H1 (cell line): ENCODE measurements around the gene TRPM1. TPM values are rescaled to one million over a fixed set of nuclear protein-coding genes. Genes with fewer than 3 reads are reported as not detected.

ENCODE experiments used
- CTCF ChIA-PET: fragments of 300-600 bp; sonication (Branson Sonifier 250); formaldehyde crosslinking; loops from one replicate; lab custom pipeline; 2021; ENCODE audit not compliant: partially characterized antibody; lab: Charles Lee
- POLR2A ChIA-PET: fragments of 300-600 bp; sonication (Branson Sonifier 250); formaldehyde crosslinking; loops from one replicate; lab custom pipeline; 2021; ENCODE audit warnings: inconsistent platforms; ENCODE audit not compliant: partially characterized antibody; lab: Charles Lee
- DNase-seq, 2 experiments: peaks; one replicate each; pipeline versions ENCODE4 v3.0.0 to v3.0.0-alpha.2; 2010 to 2022; ENCODE audit warnings: low spot score in 2 of 2, low read depth in 1 of 2, mixed read lengths in 1 of 2
- FAIRE-seq: peaks from 2 replicates; lab custom pipeline; 2011; peaks lifted over from hg19 to GRCh38; lab: Jason Lieb, UNC
- H2AFZ ChIP-seq: 2 replicates; pipeline ENCODE4 v1.8.1; 2012; ENCODE audit warnings: low read length, inconsistent platforms
- H2AK5ac ChIP-seq: 2 replicates; pipeline ENCODE4 v1.6.1; 2013; ENCODE audit warnings: low read depth, low read length
- H2BK120ac ChIP-seq: replicated peaks from 2 replicates; pipeline ENCODE3; 2013; ENCODE audit warnings: low read depth, low read length, inconsistent platforms
- H2BK12ac ChIP-seq: 2 replicates; pipeline ENCODE4 v1.6.1; 2013; ENCODE audit warnings: low read depth, low read length
- H2BK15ac ChIP-seq: 2 replicates; pipeline ENCODE4 v1.6.1; 2013; ENCODE audit warnings: low read length
- H2BK20ac ChIP-seq: 2 replicates; pipeline ENCODE4 v1.6.1; 2013; ENCODE audit warnings: low read length
- H2BK5ac ChIP-seq: 2 replicates; pipeline ENCODE4 v1.6.1; 2013; ENCODE audit warnings: low read depth, low read length
- H3K14ac ChIP-seq: 2 replicates; pipeline ENCODE4 v1.6.1; 2013; ENCODE audit warnings: inconsistent platforms; ENCODE audit not compliant: insufficient read length
- H3K18ac ChIP-seq: 2 replicates; pipeline ENCODE4 v1.6.1; 2013; ENCODE audit warnings: low read length; ENCODE audit errors: extremely low read depth
- H3K23ac ChIP-seq: 2 replicates; pipeline ENCODE4 v1.6.1; 2013; ENCODE audit warnings: inconsistent platforms; ENCODE audit not compliant: insufficient read length
- H3K23me2 ChIP-seq: 2 replicates; pipeline ENCODE4 v1.6.1; 2013; ENCODE audit warnings: low read depth, low read length
- H3K27ac ChIP-seq: 2 replicates; pipeline ENCODE4 v1.6.1; 2011; ENCODE audit warnings: low read depth, low read length, inconsistent platforms
- H3K27me3 ChIP-seq, 4 experiments: replicated peaks in 1 of 4; 1 replicate in 1 of 4; 2 replicates in 3 of 4; pipeline versions ENCODE4 v1.6.1 to v1.8.1; 2011 to 2013; ENCODE audit warnings: low read length in 3 of 4, mild to moderate bottlenecking in 3 of 4, inconsistent platforms in 2 of 4, mixed read lengths in 2 of 4, moderate library complexity in 1 of 4; ENCODE audit not compliant: control insufficient read depth in 3 of 4, insufficient read depth in 3 of 4; ENCODE audit errors: extremely low read depth in 1 of 4
- H3K36me3 ChIP-seq, 4 experiments: 2 replicates each; pipeline versions ENCODE4 v1.6.1 to v1.8.1; 2011 to 2013; ENCODE audit warnings: mild to moderate bottlenecking in 4 of 4, low read length in 3 of 4, moderate library complexity in 2 of 4, control low read depth in 1 of 4, inconsistent platforms in 1 of 4; ENCODE audit not compliant: insufficient read depth in 4 of 4, control insufficient read depth in 2 of 4
- H3K4ac ChIP-seq: replicated peaks from 2 replicates; pipeline ENCODE3; 2013; ENCODE audit warnings: low read length, low read depth, mixed read lengths, inconsistent platforms; ENCODE audit not compliant: insufficient read length
- H3K4me1 ChIP-seq, 4 experiments: replicated peaks in 1 of 4; 1 replicate in 1 of 4; 2 replicates in 3 of 4; pipeline versions ENCODE4 v1.6.1 to v1.8.1; 2011 to 2013; ENCODE audit warnings: low read length in 3 of 4, inconsistent platforms in 2 of 4, mixed read lengths in 1 of 4; ENCODE audit not compliant: insufficient read depth in 4 of 4, control insufficient read depth in 3 of 4
- H3K4me2 ChIP-seq, 2 experiments: 2 replicates each; pipeline versions ENCODE4 v1.6.1 to v1.8.1; 2011 to 2013; ENCODE audit warnings: low read depth in 2 of 2, low read length in 2 of 2, control low read depth in 1 of 2, inconsistent platforms in 1 of 2, mild to moderate bottlenecking in 1 of 2; ENCODE audit not compliant: insufficient read depth in 1 of 2
- H3K4me3 ChIP-seq, 4 experiments: fragments of 200-600, 300-600 bp in 1 of 4; sonication (generic), shearing (Covaris generic), sonication (Bioruptor Twin) in 1 of 4; 2 replicates each; pipeline versions ENCODE4 v1.5.1 to v1.8.1; 2011 to 2016; ENCODE audit warnings: low read length in 4 of 4, low read depth in 3 of 4, control low read depth in 2 of 4, inconsistent platforms in 2 of 4, mild to moderate bottlenecking in 2 of 4, mixed read lengths in 1 of 4, moderate library complexity in 1 of 4; ENCODE audit not compliant: insufficient read depth in 2 of 4; ENCODE audit errors: extremely low read depth in 1 of 4
- H3K56ac ChIP-seq: replicated peaks from 2 replicates; pipeline ENCODE3; 2013; ENCODE audit warnings: low read depth, mild to moderate bottlenecking, mixed read lengths, low read length, inconsistent platforms; ENCODE audit not compliant: insufficient read length
- H3K79me1 ChIP-seq: 2 replicates; pipeline ENCODE4 v1.6.1; 2013; ENCODE audit warnings: low read depth, low read length, control low read depth
- H3K79me2 ChIP-seq, 2 experiments: 2 replicates each; pipeline versions ENCODE4 v1.6.1 to v1.8.1; 2012 to 2013; ENCODE audit warnings: low read length in 2 of 2, mild to moderate bottlenecking in 2 of 2, inconsistent platforms in 1 of 2; ENCODE audit not compliant: insufficient read depth in 2 of 2, control insufficient read depth in 1 of 2
- H3K9ac ChIP-seq, 4 experiments: replicated peaks in 1 of 4; 1 replicate in 1 of 4; 2 replicates in 3 of 4; pipeline versions ENCODE4 v1.6.1 to v1.8.1; 2011 to 2013; ENCODE audit warnings: low read depth in 3 of 4, low read length in 3 of 4, control low read depth in 2 of 4, mild to moderate bottlenecking in 2 of 4, moderate library complexity in 2 of 4, inconsistent platforms in 1 of 4; ENCODE audit errors: extremely low read depth in 1 of 4
- H3K9me3 ChIP-seq, 2 experiments: 2 replicates each; pipeline versions ENCODE4 v1.6.1 to v1.8.1; 2012 to 2013; ENCODE audit warnings: mild to moderate bottlenecking in 2 of 2, moderate library complexity in 2 of 2, control low read depth in 1 of 2, inconsistent platforms in 1 of 2, low read depth in 1 of 2, low read length in 1 of 2, mixed read lengths in 1 of 2; ENCODE audit not compliant: insufficient read depth in 2 of 2
- H4K20me1 ChIP-seq, 2 experiments: replicated peaks in 1 of 2; 2 replicates each; pipeline versions ENCODE3 to v1.8.1; 2011 to 2013; ENCODE audit warnings: inconsistent platforms in 2 of 2, low read length in 2 of 2, mild to moderate bottlenecking in 1 of 2; ENCODE audit not compliant: insufficient read depth in 2 of 2, control insufficient read depth in 1 of 2
- H4K5ac ChIP-seq: 2 replicates; pipeline ENCODE4 v1.6.1; 2013; ENCODE audit warnings: low read length, low read depth, mixed read lengths, inconsistent platforms; ENCODE audit not compliant: insufficient read length
- H4K8ac ChIP-seq: 2 replicates; pipeline ENCODE4 v1.8.0; 2013; ENCODE audit warnings: mild to moderate bottlenecking, moderate library complexity, low read length, inconsistent platforms; ENCODE audit not compliant: insufficient read depth; ENCODE audit errors: extremely low read depth
- H4K91ac ChIP-seq: replicated peaks from 2 replicates; pipeline ENCODE3; 2013; ENCODE audit warnings: low read length, mixed read lengths, inconsistent platforms; ENCODE audit not compliant: insufficient read length
- BACH1 ChIP-seq: IDR thresholded peaks from 2 replicates; pipeline ENCODE4 v1.6.1; 2012; ENCODE audit warnings: low read length, improper control_type of control experiment
- PHF8 ChIP-seq: fragments of 200-600 bp; sonication (generic); conservative IDR thresholded peaks from 2 replicates; pipeline ENCODE4 v1.7.1; 2012; ENCODE audit warnings: low read depth, mild to moderate bottlenecking, inconsistent platforms, low read length, moderate library complexity
- SIRT6 ChIP-seq: IDR thresholded peaks from one replicate; pipeline ENCODE4 v1.7.1; 2012; ENCODE audit warnings: low read length, inconsistent platforms
- WGBS, 2 experiments: shearing (Covaris generic) in 1 of 2; methylation state at CpG; one replicate each; pipeline versions ENCODE4 v1.1.6 to v1.1.7; 2013 to 2015; ENCODE audit warnings: low lambda C conversion rate in 2 of 2, mixed read lengths in 2 of 2, inconsistent platforms in 1 of 2, low coverage in 1 of 2, missing lambda C conversion rate in 1 of 2; ENCODE audit not compliant: insufficient replicate concordance in 2 of 2, insufficient coverage in 1 of 2, insufficient read length in 1 of 2; ENCODE audit errors: extremely low coverage in 1 of 2, missing lambda C conversion rate in 1 of 2; 5-methylcytosine and 5-hydroxymethylcytosine counted together
- polyA plus RNA-seq, 7 experiments: library from polyadenylated mRNA; depleted of rRNA in 3 of 7; stranded (reverse) in 5 of 7; unstranded in 2 of 7; fragments of >200 nt in 5 of 7; fragments of 200-250 nt in 2 of 7; gene quantifications; 1 replicate in 5 of 7; 2 replicates in 1 of 7; 4 replicates in 1 of 7; pipeline versions ENCODE4 v1.2.1 to v1.2.3, GENCODE V29; 2011 to 2013; ENCODE audit warnings: missing spikeins in 2 of 7, mixed read lengths in 2 of 7
- total RNA-seq: library from RNA; stranded (reverse); fragmentation: NEBNext Ultra II Directional; extraction: Animal tissue kit (Norgen Biotek cat#: 25700); gene quantifications from 2 replicates; pipeline ENCODE4 v1.2.1, GENCODE V29; 2021

Gene TRPM1
- total and polyA plus RNA-seq, 2 of the 8 experiments (the other 6 are each of a cell fraction or from before 2014, with no cell fraction given) = 0.05 TPM; not detected in 1

GRCh38 chr15:31088672-31089367, 12.7 kb downstream of the TRPM1 start:
- Histone ChIP-seq H3K23me2 (no peaks in the 10 kb centered on the region), H2BK20ac (no peak overlapping the region), H4K20me1 (no peaks in the 10 kb centered on the region), H3K36me3 (no peaks in the 10 kb centered on the region), H2BK120ac (no peak overlapping the region), H3K18ac (no peak overlapping the region), H3K9ac (no peak overlapping the region), H3K79me2 (no peaks in the 10 kb centered on the region), H3K4ac (no peak overlapping the region), H4K8ac (no peak overlapping the region), H3K27me3 (no peaks in the 10 kb centered on the region), H3K4me2 (no peak overlapping the region), H2AK5ac (no peak overlapping the region)
- TF ChIP-seq BACH1 = no peak
- TF ChIP-seq PHF8 = no peak
- no peak for TF ChIP-seq SIRT6
- TF ChIP-seq, all 59 proteins: peak for 0
- H3K79me1 ChIP-seq = no peaks in the 10 kb centered on the region
- 87% methylated on average over 21 of the region's 21 CpGs; no CpG with 5 or more reads in 1 of the 2 experiments for WGBS, 2 experiments
- FAIRE-seq = no peak
- H3K4me1 ChIP-seq = no peaks in the 10 kb centered on the region
- H2BK12ac ChIP-seq = no peak overlapping the region
- no peak overlapping the region for H2AFZ ChIP-seq
- no peak overlapping the region for H4K91ac ChIP-seq
- H3K9me3 ChIP-seq = no peaks in the 10 kb centered on the region
- DNase-seq = no peak
- no peak overlapping the region for H2BK5ac ChIP-seq
- H4K5ac ChIP-seq = no peak overlapping the region
- H3K27ac ChIP-seq = no peak overlapping the region
- no peak overlapping the region for H3K23ac ChIP-seq
- POLR2A ChIA-PET = interaction anchor here (0.6 to 0.7 kb wide), 2 partner anchors 17 to 404 kb away, joined by 3 read pairs; no protein-coding TSS in a partner anchor
- no peak overlapping the region for H3K56ac ChIP-seq
- no peak overlapping the region for H3K14ac ChIP-seq
- H2BK15ac ChIP-seq = no peak overlapping the region
- CTCF ChIA-PET = no interaction called here
- no peak overlapping the region for H3K4me3 ChIP-seq
